HG02884 (cell line): ENCODE results near the gene NTMT2.
"Not testable (repeated sequence)": the region's sequence is repeated elsewhere in the genome, so short reads cannot be mapped to it uniquely, and the experiment has no call there.

Experiments used
- ATAC-seq: cut with Tn5 transposase; IDR thresholded peaks from one replicate; pipeline ENCODE4 v1.9.1; 2021; ENCODE audit warnings: mild to moderate bottlenecking, moderate library complexity; ENCODE audit not compliant: unreplicated experiment

NTMT2 gene

DNA sequence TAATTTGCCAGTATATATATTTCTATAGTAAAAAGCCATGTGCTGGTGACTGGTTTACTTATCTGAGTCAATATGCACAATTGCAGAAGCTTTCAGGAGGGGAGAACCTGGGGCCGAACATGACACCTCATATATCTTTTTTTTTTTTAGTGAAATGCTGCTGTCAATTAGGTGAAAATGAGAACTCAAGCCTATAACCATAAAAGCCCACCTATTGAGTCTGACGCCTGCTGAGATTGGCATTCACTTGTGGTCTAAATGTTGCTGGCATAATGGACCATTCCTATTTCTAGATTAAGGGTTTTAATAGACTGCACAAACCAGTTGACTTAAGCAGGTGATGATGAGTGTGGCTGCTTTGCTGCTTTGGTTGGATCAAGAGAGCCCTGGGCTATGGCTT is 10.8 kb downstream of the NTMT2 start:
- ATAC-seq: no peak

GRCh38 chr1:170157820-170158219 is 12.1 kb downstream of the NTMT2 start:
- ATAC-seq: no peak

DNA sequence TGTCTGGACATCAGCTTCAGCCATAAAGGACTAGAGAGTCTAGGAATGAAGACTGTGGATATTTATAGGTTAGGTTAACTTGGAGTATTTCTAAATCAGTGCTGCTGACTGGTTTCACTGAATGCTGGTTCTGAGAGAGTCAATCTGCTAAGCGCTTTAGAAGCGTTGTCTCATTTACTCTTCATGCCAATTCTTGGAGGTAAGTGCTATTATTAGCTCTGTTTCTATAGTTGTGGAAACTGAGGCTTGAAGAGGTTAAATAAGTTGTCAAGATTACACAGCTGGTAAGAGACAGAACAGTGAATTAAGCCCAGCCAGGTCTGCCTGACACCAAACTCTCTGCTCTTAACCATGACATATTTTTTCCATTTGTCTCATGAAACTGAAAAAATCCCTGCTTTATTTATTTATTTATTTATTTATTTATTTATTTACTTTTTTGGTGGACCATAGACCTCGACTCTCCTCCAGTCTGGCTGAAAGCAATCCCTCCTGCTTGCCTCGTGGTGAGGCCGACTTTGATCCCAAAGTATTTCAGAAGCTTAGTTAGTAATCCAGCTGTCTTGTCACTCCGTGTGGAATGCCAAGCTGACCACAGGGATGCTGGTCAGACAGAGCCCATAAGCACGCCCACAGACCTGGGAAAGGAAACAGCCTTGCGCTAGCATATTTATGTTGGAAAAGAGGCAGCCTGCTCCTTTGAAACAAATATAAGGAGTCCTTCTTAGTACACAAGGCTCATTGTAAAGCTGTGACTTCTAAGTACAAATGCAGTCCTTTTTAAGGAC is 16.9 kb downstream of the NTMT2 start:
- ATAC-seq: no peak

DNA sequence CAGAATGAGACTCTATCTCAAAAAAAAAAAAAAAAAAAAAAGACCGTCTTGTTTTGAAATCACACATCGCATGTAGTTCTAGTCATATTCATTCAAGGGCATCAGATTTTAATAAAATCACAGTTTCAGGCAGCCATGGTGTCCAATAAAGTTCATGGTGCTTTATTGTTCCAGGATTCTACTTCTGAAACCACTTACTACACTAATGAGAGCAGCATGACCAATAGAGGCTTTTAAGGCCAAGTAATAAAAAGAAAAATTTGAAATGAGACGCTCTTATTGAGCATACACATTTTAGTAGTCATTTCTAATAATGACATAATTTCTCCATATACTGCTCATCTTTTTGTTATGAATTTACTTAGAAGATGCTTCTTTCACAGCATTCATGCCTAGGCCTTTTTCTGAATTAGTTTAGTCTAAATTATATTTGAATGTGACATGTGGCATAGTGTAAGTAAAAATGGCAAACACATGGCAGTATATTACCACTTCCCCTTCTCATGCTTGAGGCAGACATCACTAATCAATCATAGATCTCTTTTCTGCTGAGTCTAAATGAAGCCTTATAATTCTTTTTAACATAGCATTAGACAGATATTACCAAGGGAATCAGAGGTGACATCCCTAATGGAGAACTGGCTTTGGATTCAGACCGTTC is 18.5 kb downstream of the NTMT2 start:
- no peak for ATAC-seq

DNA sequence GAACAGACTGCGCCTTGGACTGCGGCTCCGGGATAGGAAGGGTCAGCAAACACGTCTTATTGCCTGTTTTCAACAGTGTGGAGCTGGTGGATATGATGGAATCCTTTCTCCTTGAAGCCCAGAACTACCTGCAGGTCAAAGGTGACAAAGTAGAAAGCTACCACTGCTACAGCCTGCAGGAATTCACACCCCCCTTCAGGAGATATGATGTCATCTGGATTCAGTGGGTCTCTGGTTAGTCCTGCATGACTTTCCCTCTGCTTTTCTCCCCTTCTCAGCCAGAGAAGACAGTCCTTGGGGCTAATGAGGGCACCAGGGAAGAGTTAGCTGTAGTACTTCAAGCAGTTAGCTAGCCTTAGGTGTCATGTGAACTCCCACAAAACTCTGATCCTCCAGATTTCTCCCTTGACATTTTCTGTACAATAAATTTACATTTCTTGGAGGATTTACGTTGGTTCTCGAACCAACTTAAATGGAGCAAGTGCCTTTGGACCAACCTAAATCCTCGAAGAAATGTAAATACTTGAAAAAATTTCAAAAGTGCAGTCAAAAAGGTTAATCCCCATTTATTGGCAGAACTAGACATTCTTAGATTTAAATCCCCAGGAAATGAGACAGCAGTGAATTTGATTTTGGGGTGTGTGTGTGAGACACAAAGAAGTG is 20.9 kb downstream of the NTMT2 start:
- no peak for ATAC-seq

DNA sequence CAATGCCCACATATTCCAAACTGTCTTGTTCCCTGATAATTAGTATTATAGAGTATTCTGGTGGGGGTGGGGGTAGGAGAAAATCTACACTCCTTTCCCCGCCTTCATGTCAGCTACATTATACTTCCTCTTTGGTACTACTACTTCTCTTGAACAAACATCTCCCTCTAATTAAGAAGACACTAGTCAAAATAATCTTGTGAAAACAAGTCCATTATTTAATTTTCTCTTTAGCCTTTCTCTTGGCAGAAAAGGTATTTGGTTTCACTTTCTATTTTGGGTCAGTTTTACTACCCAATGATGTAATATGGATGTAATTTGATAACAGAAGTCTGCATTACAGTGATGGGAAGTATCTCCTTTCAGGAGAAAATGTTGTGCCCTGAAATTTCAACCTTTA is 22.5 kb downstream of the NTMT2 start:
- ATAC-seq: no peak

DNA sequence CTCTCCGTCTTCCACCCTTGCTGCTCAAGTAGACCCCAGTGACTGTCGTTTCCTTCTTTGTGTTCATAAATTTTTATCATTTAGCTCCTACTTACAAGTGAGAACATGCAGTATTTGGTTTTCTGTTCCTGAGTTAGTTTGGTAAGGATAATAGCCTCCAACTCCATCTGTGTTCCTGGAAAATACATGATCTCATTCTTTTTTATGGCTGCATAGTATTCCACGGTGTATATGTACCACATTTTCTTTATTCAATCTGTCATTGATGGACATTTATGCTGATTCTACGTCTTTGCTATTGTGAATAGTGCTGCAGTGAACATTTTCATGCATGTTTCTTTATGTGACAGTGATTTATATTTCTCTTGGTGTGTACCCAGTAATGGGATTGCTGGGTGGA is 24.8 kb downstream of the NTMT2 start:
- ATAC-seq: not testable (repeated sequence)

DNA sequence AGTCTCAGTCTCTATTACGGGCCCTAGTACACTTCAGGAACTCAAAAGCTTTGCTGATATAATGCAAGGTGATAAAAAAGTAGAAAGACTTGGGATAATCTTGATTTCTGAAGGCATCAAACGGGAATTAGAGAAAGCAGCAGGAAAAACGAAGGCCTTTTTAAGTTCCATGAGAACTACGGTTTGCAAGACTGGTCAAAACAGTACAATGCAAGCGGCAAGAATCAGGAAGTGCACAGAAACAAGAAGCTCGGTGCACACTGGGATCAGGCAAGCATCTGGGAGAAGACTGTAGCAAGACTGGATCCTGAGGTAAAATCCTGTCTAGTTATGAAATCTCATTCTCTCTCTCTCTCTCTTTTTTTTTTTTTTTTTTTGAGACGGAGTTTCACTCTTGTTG is 28.6 kb downstream of the NTMT2 start:
- ATAC-seq: no peak

- no peak for ATAC-seq
Measured at GRCh38 chr1:170175041-170175440, 29.3 kb downstream of the NTMT2 start.

- no peak for ATAC-seq
Measured at GRCh38 chr1:170175484-170175883, 29.7 kb downstream of the NTMT2 start.

GRCh38 chr1:170176772-170177171 is 31.0 kb downstream of the NTMT2 start:
- ATAC-seq: no peak

GRCh38 chr1:170182442-170182841 is 36.7 kb downstream of the NTMT2 start:
- no peak for ATAC-seq

- ATAC-seq: no peak
Measured at GRCh38 chr1:170192546-170192945, 46.8 kb downstream of the NTMT2 start.

DNA sequence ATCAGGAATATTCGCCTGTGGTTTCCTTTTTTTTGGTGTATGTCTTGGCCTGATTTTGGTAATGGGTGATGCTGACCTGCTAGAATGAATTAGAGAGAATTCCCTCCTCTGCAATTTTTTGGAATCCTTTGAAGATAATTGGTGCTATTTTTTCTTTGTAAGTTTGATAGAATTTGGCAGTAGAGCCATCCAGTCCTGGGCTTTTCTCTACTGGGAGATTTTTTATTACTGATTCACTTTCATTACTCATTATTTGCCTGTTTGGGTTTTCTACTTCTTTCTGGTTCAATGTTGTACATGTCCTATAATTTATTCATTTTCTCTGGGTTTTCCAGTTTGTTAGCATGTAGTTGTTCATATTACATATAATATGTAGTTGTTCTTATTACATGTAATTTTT is 48.7 kb downstream of the NTMT2 start:
- no peak for ATAC-seq

GRCh38 chr1:170196490-170197236 is 50.9 kb downstream of the NTMT2 start:
- no peak for ATAC-seq

- no peak for ATAC-seq
Measured at GRCh38 chr1:170198090-170198489, 52.3 kb downstream of the NTMT2 start.

- no peak for ATAC-seq
Measured at GRCh38 chr1:170198584-170198983, 52.8 kb downstream of the NTMT2 start.

- ATAC-seq: no peak
Measured at GRCh38 chr1:170200161-170200560, 54.4 kb downstream of the NTMT2 start.

- no peak for ATAC-seq
Measured at GRCh38 chr1:170200621-170201397, 55.0 kb downstream of the NTMT2 start.

GRCh38 chr1:170203693-170204092 is 57.9 kb downstream of the NTMT2 start:
- no peak for ATAC-seq

DNA sequence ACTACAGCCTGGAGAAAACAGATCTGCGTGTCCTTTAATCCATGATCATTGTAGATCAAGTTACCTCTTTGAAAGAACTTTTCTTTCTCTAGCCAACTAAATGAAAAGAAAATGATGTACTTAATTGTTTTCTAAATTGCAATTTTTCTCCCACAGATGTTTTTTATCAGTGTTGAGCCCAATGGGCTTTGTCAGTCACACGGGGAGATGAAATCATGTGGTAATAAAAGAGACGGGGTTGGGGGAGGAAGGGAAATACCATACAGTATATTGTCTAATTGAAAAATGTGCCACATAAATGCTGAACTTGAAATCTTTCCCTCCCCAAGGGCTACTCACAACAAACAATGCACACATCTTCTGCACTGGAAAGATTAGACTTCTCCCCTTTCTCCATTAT is 58.4 kb downstream of the NTMT2 start:
- no peak for ATAC-seq
